ENCODE results near the gene MXD1.

- TF ChIP-seq CTCF (IDR thresholded peaks at IDR 0.05) (no peak), POLR2A (IDR thresholded peaks at IDR 0.05) (no peak), EP300 (IDR thresholded peaks at IDR 0.05; ENCODE audit: low read depth) (no peak)
These were observed 2.9 kb downstream of the MXD1 start for GRCh38 chr2:69917852-69918251.
